Natural killer cell treated with Interleukin-12 subunit alpha and Interleukin-12 subunit beta and Interleukin-15 and Interleukin-18, amount 100 ng/mL, for 72 hours (primary cell): ENCODE measurements around the gene PNMA1. TPM values are rescaled to one million over a fixed set of nuclear protein-coding genes. Genes with fewer than 3 reads are reported as not detected.

Source experiments
- ATAC-seq, 2 donors: fragments of 150-1000 bp; cut with Tn5 transposase in 1 of 2; sonication (Bioruptor Pico), chemical (Tn5 transposase) in 1 of 2; 2 replicates each; pipeline ENCODE4 v1.10.0; 2021
- DNase-seq: peaks from one replicate; pipeline ENCODE4 v3.0.0; 2022; ENCODE audit warnings: low spot score
- H3K27ac Mint-ChIP-seq, 2 donors: 1 replicate in 1 of 2; 2 replicates in 1 of 2; pipeline ENCODE4 v1.8.0; 2022; ENCODE audit warnings: mixed read lengths in 2 of 2, mild to moderate bottlenecking in 1 of 2, moderate library complexity in 1 of 2
- H3K27me3 Mint-ChIP-seq, 2 donors: 1 replicate in 1 of 2; 2 replicates in 1 of 2; pipeline ENCODE4 v1.8.0; 2022; ENCODE audit warnings: mixed read lengths in 2 of 2
- H3K36me3 Mint-ChIP-seq: one replicate; pipeline ENCODE4 v1.8.0; 2022; ENCODE audit warnings: mixed read lengths
- H3K4me1 Mint-ChIP-seq, 2 donors: 1 replicate in 1 of 2; 2 replicates in 1 of 2; pipeline ENCODE4 v1.8.0; 2022; ENCODE audit warnings: low read depth in 2 of 2, mixed read lengths in 2 of 2, mild to moderate bottlenecking in 1 of 2
- H3K4me3 Mint-ChIP-seq: one replicate; pipeline ENCODE4 v1.8.0; 2022; ENCODE audit warnings: mixed read lengths
- H3K9me3 Mint-ChIP-seq: 2 replicates; pipeline ENCODE4 v1.8.0; 2022; ENCODE audit warnings: mixed read lengths
- total RNA-seq, 2 donors: library from RNA; stranded (reverse); gene quantifications; one replicate each; pipeline ENCODE4 v1.2.3, GENCODE V29; 2022

The PNMA1 gene
- total RNA-seq, 2 donors from 2014 or later = 18.9 to 32.2 TPM

GRCh38 chr14:73738518-73739173, 24.5 kb upstream of the PNMA1 start:
- no peaks in the 10 kb centered on the region for H3K9me3 Mint-ChIP-seq
- H3K27ac Mint-ChIP-seq = no peak overlapping the region
- H3K4me1 Mint-ChIP-seq = peaks cover 28 to 44% of the 10 kb centered on the region in 2 donors
- peaks cover 6% of the 10 kb centered on the region for H3K36me3 Mint-ChIP-seq
- DNase-seq (no peak), ATAC-seq (no peak)
- no peaks in the 10 kb centered on the region for H3K27me3 Mint-ChIP-seq
- no peak overlapping the region for H3K4me3 Mint-ChIP-seq

- DNase-seq (no peak), ATAC-seq (no peak)
- no peaks in the 10 kb centered on the region for H3K27me3 Mint-ChIP-seq
- H3K27ac Mint-ChIP-seq = no peak overlapping the region
- H3K36me3 Mint-ChIP-seq = peaks cover 6% of the 10 kb centered on the region
- H3K4me1 Mint-ChIP-seq = peaks cover 14 to 26% of the 10 kb centered on the region in 2 donors
- H3K4me3 Mint-ChIP-seq = no peak overlapping the region
- no peaks in the 10 kb centered on the region for H3K9me3 Mint-ChIP-seq
Measured at GRCh38 chr14:73736842-73737241, 22.7 kb upstream of the PNMA1 start.

- Mint-ChIP-seq H3K9me3 (no peaks in the 10 kb centered on the region), H3K27me3 (no peaks in the 10 kb centered on the region), H3K4me1 (peaks cover 22 to 24% of the 10 kb centered on the region in 2 donors), H3K36me3 (peaks cover 11% of the 10 kb centered on the region), H3K27ac (peak overlapping the region in 1 of 2 donors; percentile 66), H3K4me3 (no peak overlapping the region)
- ATAC-seq = no peak
- DNase-seq = no peak
Measured at GRCh38 chr14:73732006-73732405, 17.8 kb upstream of the PNMA1 start.

GRCh38 chr14:73731111-73731510, 16.9 kb upstream of the PNMA1 start:
- Mint-ChIP-seq H3K4me3 (no peak overlapping the region), H3K27ac (peak overlapping the region in 1 of 2 donors; percentile 66), H3K9me3 (no peaks in the 10 kb centered on the region), H3K4me1 (peaks cover 22 to 24% of the 10 kb centered on the region in 2 donors), H3K36me3 (peaks cover 11% of the 10 kb centered on the region), H3K27me3 (no peaks in the 10 kb centered on the region)
- DNase-seq = no peak
- ATAC-seq = no peak

GRCh38 chr14:73729556-73730265, 15.5 kb upstream of the PNMA1 start:
- H3K4me1 Mint-ChIP-seq = peaks cover 22 to 23% of the 10 kb centered on the region in 2 donors
- H3K27ac Mint-ChIP-seq = peak overlapping the region; percentile 46 to 63
- DNase-seq (no peak), ATAC-seq (no peak)
- no peak overlapping the region for H3K4me3 Mint-ChIP-seq
- H3K36me3 Mint-ChIP-seq = peaks cover 8% of the 10 kb centered on the region
- no peaks in the 10 kb centered on the region for H3K27me3 Mint-ChIP-seq
- no peaks in the 10 kb centered on the region for H3K9me3 Mint-ChIP-seq

- Mint-ChIP-seq H3K4me1 (peaks cover 20 to 24% of the 10 kb centered on the region in 2 donors), H3K36me3 (peaks cover 7% of the 10 kb centered on the region), H3K27ac (peak overlapping the region; percentile 63 to 73), H3K9me3 (no peaks in the 10 kb centered on the region), H3K27me3 (no peaks in the 10 kb centered on the region), H3K4me3 (no peak overlapping the region)
- peak; percentile 89 to 91 for ATAC-seq
- peak; percentile 85 for DNase-seq
Measured at GRCh38 chr14:73728717-73729330, 14.6 kb upstream of the PNMA1 start.

GRCh38 chr14:73727166-73727565, 13.0 kb upstream of the PNMA1 start:
- Mint-ChIP-seq H3K27me3 (no peaks in the 10 kb centered on the region), H3K4me1 (peaks cover 20 to 30% of the 10 kb centered on the region in 2 donors), H3K36me3 (peaks cover 14% of the 10 kb centered on the region), H3K27ac (peak overlapping the region in 1 of 2 donors; percentile 81), H3K4me3 (no peak overlapping the region), H3K9me3 (no peaks in the 10 kb centered on the region)
- ATAC-seq = no peak
- DNase-seq = no peak

GRCh38 chr14:73726025-73726961, 12.1 kb upstream of the PNMA1 start:
- Mint-ChIP-seq H3K36me3 (peaks cover 18% of the 10 kb centered on the region), H3K27ac (peak overlapping the region in 1 of 2 donors; percentile 81), H3K4me1 (peaks cover 20 to 26% of the 10 kb centered on the region in 2 donors), H3K27me3 (no peaks in the 10 kb centered on the region), H3K4me3 (no peak overlapping the region), H3K9me3 (no peaks in the 10 kb centered on the region)
- DNase-seq = no peak
- no peak for ATAC-seq

GRCh38 chr14:73725116-73726024, 11.2 kb upstream of the PNMA1 start:
- no peak overlapping the region for H3K4me3 Mint-ChIP-seq
- ATAC-seq = no peak
- H3K36me3 Mint-ChIP-seq = peaks cover 17% of the 10 kb centered on the region
- H3K27me3 Mint-ChIP-seq = no peaks in the 10 kb centered on the region
- no peak for DNase-seq
- peaks cover 18 to 26% of the 10 kb centered on the region in 2 donors for H3K4me1 Mint-ChIP-seq
- H3K27ac Mint-ChIP-seq = peak overlapping the region in 1 of 2 donors; percentile 75
- H3K9me3 Mint-ChIP-seq = no peaks in the 10 kb centered on the region

- Mint-ChIP-seq H3K27ac (peak overlapping the region in 1 of 2 donors; percentile 81), H3K27me3 (no peaks in the 10 kb centered on the region), H3K4me3 (no peak overlapping the region), H3K36me3 (peaks cover 13% of the 10 kb centered on the region), H3K4me1 (peaks cover 15 to 22% of the 10 kb centered on the region in 2 donors), H3K9me3 (no peaks in the 10 kb centered on the region)
- no peak for ATAC-seq
- no peak for DNase-seq
Measured at GRCh38 chr14:73724696-73725095, 10.5 kb upstream of the PNMA1 start.

- ATAC-seq (no peak), DNase-seq (no peak)
- Mint-ChIP-seq H3K27ac (peak overlapping the region; percentile 57 to 81), H3K36me3 (peaks cover 18% of the 10 kb centered on the region), H3K9me3 (no peaks in the 10 kb centered on the region), H3K27me3 (no peaks in the 10 kb centered on the region), H3K4me1 (peaks cover 9 to 15% of the 10 kb centered on the region in 2 donors), H3K4me3 (no peak overlapping the region)
Measured at GRCh38 chr14:73723797-73724661, 9.8 kb upstream of the PNMA1 start.

- Mint-ChIP-seq H3K9me3 (no peaks in the 10 kb centered on the region), H3K27me3 (no peaks in the 10 kb centered on the region), H3K27ac (peak overlapping the region; percentile 57 to 81), H3K4me3 (no peak overlapping the region), H3K4me1 (peaks cover 3 to 9% of the 10 kb centered on the region in 2 donors), H3K36me3 (peaks cover 18% of the 10 kb centered on the region)
- ATAC-seq (no peak), DNase-seq (no peak)
Measured at GRCh38 chr14:73723406-73723796, 9.2 kb upstream of the PNMA1 start.
